Activated CD8-positive, alpha-beta memory T cell treated with anti-CD3 and anti-CD28 coated beads for 36 hours (primary cell): Measurements from ENCODE around the gene AKR1C4. TPM values are rescaled to one million over a fixed set of nuclear protein-coding genes. Genes with fewer than 3 reads are reported as not detected.

Experiments used
- CTCF ChIA-PET: fragments of 350-600 bp; sonication (Branson Sonifier 250); formaldehyde crosslinking; loops from one replicate; lab custom pipeline; 2021; ENCODE audit warnings: antibody characterized with exemption; lab: Charles Lee
- POLR2A ChIA-PET: fragments of 350-600 bp; sonication (Branson Sonifier 250); formaldehyde crosslinking; loops from one replicate; lab custom pipeline; 2021; ENCODE audit warnings: antibody characterized with exemption; lab: Charles Lee
- total RNA-seq, 2 experiments: library from RNA; stranded (reverse); gene quantifications; one replicate each; pipeline ENCODE4 v1.2.3, GENCODE V29; 2021

AKR1C4 gene
- total RNA-seq, 2 experiments from 2014 or later, result not detected

DNA sequence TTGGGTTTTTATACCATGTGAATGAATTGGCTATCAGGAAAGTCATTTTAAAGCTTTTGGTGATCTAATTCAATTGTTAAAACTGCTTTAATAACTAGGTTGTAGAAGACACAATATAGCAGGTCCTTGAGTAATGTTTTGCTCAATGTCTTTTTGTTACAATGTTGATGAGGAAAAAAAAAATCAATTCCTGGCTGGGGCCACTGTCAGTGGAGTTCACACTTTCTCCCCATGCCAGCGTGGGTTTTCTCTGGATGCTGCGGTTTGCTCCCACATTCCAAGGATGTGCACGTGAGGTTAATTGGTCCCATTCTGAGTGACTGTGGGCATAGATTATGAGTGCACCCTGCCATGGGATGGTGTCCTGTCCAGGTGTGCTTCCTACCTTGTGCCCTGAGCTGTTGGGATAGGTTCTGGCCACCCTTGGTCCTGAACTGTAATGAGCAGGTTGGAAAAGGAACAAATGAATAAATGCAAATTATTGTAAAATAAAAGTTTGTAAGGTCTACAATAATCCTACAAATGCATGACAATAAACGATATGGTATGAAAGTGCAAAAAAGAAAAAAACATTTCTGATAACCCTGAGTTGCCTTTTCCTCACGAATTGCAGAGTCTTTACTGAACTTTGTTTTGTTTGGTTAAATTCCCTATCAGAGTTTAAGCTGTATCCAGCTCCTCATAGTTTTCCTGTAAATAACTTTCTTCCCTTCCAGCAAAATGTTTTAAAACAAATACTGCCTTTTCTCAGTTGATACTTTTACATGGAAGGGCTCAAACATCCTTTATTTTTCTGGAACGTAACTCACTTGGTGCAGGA, 62.7 kb downstream of the AKR1C4 start:
- ChIA-PET CTCF (no interaction called here), POLR2A (no interaction called here)

DNA sequence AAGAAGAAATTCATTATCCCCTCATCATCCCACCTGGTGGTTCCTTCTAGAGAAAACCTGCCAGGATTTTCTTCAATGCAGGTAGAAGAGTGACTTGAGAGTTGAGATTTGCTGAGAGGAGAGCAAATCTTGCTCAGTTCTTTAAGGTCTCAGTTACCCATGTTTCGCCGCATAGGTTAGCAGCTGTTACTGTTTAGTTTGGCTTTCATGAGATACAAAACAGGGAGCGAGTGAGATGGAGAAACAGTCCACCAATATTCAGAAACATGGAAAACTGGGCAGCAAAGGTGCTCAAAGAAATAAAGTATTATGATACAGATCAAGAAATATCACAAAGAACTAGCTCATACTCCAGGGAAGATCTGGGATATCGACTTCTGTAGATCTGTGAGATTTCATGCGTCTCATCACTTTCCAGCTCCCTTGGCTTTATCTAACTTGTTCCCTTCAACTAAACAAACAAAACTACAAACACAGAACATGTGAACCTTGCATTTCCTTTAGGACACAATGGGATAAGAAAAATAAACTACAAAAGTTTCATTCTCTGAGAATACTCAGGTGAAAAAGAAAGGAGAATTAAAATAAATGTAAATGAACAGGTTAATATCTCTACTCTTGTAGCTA, 63.4 kb downstream of the AKR1C4 start:
- CTCF ChIA-PET, result no interaction called here
- POLR2A ChIA-PET, result no interaction called here

DNA sequence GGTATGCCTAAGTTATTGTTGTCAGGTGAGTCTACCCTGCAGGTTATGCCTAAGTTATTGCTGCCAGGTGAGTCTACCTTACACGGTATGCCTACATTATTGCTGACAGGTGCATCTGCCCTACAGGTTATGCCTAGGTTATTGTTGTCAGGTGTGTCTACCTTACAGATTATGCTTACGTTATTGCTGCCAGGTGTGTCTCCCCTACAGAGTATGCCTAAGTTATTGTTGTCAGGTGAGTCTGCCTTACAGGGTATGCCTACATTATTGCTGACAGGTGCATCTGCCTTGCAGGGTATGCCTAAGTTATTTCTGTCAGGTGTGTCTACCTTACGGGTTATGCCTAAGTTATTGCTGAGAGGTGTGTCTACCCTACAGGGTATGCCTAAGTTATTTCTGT, 64.2 kb downstream of the AKR1C4 start:
- CTCF ChIA-PET, result no interaction called here

DNA sequence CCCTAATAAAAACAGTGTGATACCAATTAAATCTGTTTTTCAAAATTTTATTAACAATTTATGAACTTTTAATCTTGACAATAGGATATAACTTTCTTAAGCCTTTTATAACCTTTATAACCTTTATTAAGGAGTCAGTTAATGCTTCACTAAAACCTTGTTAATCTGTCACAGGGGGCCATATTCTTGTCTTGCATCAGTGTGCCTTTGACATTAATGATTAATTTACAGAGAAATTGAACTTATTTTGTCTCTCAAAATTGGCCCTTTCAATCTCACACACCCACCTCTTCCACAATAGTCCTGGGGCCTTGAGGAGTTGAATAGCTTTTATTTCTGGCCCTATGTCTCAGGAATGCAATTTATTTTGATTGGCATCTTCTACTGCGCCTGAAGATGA, 68.5 kb downstream of the AKR1C4 start:
- ChIA-PET CTCF (no interaction called here), POLR2A (no interaction called here)

More for the DNA sequence above, 64.2 kb downstream of the AKR1C4 start:
- POLR2A ChIA-PET, result no interaction called here

DNA sequence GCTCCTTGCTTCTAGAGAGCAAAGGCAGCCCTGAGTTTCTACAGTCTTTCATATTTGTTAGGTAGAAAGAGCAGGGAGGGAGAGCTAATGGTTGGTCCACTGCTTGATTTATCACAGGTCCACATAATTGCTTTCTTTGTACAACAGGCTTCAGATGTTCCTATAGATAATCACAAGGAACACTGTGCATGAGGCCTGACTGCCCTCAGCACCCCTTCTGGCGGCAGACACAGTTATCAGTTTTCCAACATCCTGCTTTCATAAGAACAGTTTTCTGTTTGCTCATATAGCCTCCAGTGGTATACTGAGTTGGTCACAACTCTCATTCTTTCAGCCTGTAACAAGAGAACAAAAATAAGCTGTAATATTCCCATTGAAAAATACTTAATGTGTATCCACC, 69.7 kb downstream of the AKR1C4 start:
- ChIA-PET CTCF (no interaction called here), POLR2A (no interaction called here)

DNA sequence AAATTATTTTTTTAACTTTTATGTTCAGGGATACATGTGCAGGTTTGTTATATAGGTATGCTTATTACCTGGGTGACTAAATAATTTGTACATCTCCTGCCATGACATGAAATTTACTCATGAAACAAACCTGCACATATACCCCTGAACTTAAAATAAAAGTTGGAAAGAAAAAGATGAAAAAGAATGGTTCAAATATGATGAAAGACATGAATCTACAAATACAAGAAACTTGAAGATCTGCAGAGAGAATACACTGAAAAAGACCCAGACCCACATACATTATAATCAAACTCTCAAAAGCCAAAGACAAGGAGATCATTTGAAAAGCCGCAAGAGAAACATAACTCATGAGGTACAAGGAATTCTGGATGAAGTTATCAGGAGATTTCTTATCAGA, 70.2 kb downstream of the AKR1C4 start:
- ChIA-PET CTCF (no interaction called here), POLR2A (no interaction called here)

DNA sequence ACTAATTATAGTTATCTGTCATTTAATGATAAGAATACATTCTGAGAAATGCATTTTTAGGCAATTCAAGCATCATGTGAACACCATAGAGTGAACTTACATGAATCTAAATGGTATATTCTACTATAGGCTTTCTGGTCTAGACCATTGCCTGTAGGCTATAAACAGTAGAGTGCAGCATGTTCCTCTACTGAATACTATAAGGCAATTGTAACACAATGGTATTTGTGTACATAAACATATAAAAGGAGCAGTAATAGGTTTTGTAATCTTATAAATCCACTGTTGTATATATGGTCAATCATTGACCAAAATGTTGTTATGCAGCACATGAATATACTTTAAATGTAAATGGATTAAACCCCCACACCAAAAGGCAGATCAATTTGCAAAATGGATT, 71.6 kb downstream of the AKR1C4 start:
- ChIA-PET CTCF (no interaction called here), POLR2A (no interaction called here)

Other genes with a start within 250 kb of the AKR1C4 start
- gene AKR1C1, start 233.4 kb upstream of the AKR1C4 start, total RNA-seq, result under 1 TPM; 0.17 to 0.48 TPM
- not detected for gene AKR1C2, start 193.0 kb upstream of the AKR1C4 start, total RNA-seq
- gene AKR1C3, start 102.4 kb upstream of the AKR1C4 start, total RNA-seq, result not detected
- gene AKR1C8, start 11.7 kb upstream of the AKR1C4 start, total RNA-seq, result not detected
- gene UCN3, start 168.1 kb downstream of the AKR1C4 start, total RNA-seq, result not detected
- gene TUBAL3, start 208.0 kb downstream of the AKR1C4 start, total RNA-seq, result not detected
- 10 to 100 TPM; 29.9 to 30.0 TPM for gene NET1, start 215.7 kb downstream of the AKR1C4 start, total RNA-seq